ENCODE data around the gene CFAP221.

The CFAP221 gene

DNA sequence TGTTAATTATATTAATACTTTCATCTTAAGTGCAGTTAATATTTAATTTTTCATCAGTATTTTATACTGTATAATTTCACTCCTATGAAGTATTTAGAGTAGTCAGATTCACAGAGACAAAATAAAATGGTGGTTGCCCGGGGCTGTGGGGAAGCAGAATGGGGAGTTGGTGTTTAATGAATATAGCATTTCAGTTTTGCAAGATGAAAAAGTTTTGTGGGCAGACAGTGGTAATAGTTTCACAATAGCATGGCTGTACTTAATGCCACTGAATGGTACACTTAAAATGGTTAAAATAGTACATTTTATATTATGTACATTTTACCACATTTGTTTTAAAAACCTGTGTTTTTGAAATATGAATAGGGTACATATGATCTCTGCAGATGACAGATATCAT lies 31.2 kb downstream of the CFAP221 start:
- no peak overlapping the region for H3K4me3 ChIP-seq (replicated peaks in 1 of 2; ENCODE audit: low read depth in 2 of 2, low read length in 2 of 2)
- DNase-seq (ENCODE audit: low read depth in 2 of 2) = no peak
- TF ChIP-seq, protein P1, sequence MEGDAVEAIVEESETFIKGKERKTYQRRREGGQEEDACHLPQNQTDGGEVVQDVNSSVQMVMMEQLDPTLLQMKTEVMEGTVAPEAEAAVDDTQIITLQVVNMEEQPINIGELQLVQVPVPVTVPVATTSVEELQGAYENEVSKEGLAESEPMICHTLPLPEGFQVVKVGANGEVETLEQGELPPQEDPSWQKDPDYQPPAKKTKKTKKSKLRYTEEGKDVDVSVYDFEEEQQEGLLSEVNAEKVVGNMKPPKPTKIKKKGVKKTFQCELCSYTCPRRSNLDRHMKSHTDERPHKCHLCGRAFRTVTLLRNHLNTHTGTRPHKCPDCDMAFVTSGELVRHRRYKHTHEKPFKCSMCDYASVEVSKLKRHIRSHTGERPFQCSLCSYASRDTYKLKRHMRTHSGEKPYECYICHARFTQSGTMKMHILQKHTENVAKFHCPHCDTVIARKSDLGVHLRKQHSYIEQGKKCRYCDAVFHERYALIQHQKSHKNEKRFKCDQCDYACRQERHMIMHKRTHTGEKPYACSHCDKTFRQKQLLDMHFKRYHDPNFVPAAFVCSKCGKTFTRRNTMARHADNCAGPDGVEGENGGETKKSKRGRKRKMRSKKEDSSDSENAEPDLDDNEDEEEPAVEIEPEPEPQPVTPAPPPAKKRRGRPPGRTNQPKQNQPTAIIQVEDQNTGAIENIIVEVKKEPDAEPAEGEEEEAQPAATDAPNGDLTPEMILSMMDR (IDR thresholded peaks at IDR 0.05; ENCODE audit: low read depth, low read length) = no peak

DNA sequence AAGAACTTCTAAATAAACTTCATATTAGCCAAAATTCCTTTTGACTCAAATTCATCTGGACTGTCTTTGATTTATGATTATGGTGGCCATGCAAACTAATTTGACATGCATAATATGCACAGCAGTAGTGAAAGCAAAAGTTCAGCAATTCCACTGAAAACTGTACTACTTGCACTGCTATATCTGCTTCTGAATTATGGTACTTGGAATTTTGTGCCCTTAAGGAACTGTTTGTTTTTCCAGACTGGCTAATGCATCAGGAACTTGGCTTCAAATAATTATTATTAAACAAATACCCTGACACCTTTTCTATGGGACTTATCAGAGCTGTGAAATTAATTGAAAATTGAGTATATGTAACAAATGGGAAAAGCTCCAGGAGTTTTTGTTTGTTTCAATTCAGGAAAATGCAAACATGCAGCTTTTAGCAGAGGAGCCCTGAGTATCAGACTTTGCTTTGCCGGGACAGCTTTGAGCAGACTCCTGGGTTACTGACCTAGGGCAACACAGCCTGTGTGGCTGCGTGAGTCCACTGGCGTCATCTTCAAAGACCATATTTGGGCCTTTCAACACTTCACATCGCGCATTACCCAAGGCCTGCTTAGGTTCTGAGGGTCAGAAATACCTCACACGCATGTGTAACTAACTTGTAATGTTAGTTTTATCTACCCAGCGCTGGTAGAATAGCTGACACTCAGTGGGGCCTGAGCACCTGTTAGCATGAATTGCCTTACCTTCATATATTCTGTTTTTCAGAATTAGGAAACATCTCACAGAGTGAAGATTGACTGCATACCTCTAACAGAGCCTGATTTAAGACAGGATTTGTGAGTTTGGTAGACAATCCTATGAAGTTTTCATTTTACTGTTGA lies 35.4 kb downstream of the CFAP221 start:
- no peak overlapping the region for H3K4me3 ChIP-seq (replicated peaks in 1 of 2; ENCODE audit: low read depth in 2 of 2, low read length in 2 of 2)
- no peak for DNase-seq (ENCODE audit: low read depth in 2 of 2)
- TF ChIP-seq, protein P1 (IDR thresholded peaks at IDR 0.05; ENCODE audit: low read depth, low read length) = no peak

DNA sequence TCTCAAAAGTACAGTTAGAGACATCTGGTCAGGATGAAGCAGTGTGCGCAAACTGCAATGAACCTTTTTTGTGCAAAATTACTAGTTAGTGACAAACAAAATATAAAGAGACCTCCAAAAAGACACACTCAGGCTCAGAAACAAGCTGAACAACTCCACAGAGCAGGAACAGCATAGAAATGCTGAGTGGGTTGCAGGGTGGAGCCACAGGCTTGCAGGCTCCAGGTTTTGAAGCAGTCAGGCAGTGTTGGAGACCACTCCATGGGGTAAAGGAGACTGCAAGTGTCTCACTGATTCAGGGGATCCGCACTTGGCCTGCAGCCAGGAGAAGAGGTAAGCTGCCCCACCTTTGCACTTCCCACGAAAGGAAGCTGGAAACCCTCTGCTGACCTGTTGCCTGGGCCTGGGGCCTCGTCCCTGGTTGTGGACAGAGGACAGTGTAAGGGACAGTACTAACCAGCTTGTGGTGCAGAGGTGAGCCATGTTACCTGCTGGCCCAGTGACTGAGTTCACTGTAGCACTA lies 36.4 kb downstream of the CFAP221 start:
- no peak for DNase-seq (ENCODE audit: low read depth in 2 of 2)
- no peak overlapping the region for H3K4me3 ChIP-seq (replicated peaks in 1 of 2; ENCODE audit: low read depth in 2 of 2, low read length in 2 of 2)
- TF ChIP-seq, protein P1 (IDR thresholded peaks at IDR 0.05; ENCODE audit: low read depth, low read length) = no peak

DNA sequence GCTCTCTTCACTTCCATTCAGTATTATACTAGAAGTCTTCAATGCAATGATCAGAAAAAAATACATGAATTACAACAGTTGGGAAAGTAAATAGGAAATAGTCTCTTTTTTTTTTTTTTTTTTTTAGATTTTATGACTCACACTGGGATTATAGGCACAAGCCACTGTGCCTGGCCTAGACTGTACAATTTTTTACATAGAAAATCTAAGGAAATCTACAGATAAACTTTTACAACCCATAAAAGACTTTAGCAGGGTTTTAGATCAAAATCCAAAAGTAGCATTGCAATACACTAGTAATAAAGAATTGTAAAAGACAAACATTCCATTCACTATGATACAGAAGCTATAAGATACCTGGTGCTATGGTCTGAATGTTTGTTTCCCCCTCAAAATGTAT lies 39.0 kb downstream of the CFAP221 start:
- TF ChIP-seq, protein P1 (IDR thresholded peaks at IDR 0.05; ENCODE audit: low read depth, low read length) = no peak
- no peak for DNase-seq (ENCODE audit: low read depth in 2 of 2)
- no peak overlapping the region for H3K4me3 ChIP-seq (replicated peaks in 1 of 2; ENCODE audit: low read depth in 2 of 2, low read length in 2 of 2)

DNA sequence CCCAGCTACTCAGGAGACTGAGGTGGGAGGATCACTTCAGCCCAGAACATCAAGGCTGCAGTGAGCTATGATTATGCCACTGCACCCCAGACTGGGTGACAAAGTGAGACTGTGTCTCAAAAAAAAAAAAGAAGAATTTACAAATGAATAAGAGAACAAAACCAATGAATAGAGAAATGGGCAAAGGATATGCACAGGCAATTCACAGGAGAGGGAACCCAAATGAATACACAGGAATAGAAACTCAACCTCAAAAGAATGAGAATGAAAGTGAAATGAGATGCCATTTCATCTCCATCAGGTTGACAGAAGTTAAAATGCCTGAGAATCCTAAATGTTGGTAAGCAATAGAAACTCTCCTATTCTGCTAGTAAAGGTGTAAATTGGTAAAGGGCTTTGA lies 40.2 kb downstream of the CFAP221 start:
- TF ChIP-seq, protein P1 (IDR thresholded peaks at IDR 0.05; ENCODE audit: low read depth, low read length) = no peak
- H3K4me3 ChIP-seq (replicated peaks in 1 of 2; ENCODE audit: low read depth in 2 of 2, low read length in 2 of 2) = no peak overlapping the region
- DNase-seq (ENCODE audit: low read depth in 2 of 2) = no peak

DNA sequence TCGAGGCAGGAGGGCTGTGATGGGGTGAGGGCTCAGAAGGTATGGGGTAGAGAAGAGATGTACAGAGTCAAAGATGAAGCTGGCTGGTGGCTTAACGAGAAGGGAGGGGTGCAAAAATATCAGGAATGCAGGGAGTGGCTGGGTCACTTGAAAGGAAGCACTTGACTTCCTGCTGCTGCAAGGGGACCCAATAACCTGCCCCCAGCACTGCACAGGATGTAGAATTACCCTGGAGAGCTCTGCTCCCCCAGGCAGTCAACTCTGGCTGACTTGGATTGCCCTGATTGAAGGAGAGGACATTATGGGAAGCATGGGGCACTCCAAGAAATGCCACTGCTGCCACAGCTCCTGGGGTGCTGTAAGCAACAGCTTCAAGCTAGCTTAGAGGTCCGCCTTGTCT lies 41.8 kb downstream of the CFAP221 start:
- no peak for DNase-seq (ENCODE audit: low read depth in 2 of 2)

More for the DNA sequence above, 41.8 kb downstream of the CFAP221 start:
- TF ChIP-seq, protein P1 (IDR thresholded peaks at IDR 0.05; ENCODE audit: low read depth, low read length) = no peak
- H3K4me3 ChIP-seq (replicated peaks in 1 of 2; ENCODE audit: low read depth in 2 of 2, low read length in 2 of 2) = no peak overlapping the region

Data from cardiac fibroblast (primary cell).